Esophagus squamous epithelium (tissue), 5 donors: Measurements from ENCODE around the gene TSEN15. TPM values are rescaled to one million over a fixed set of nuclear protein-coding genes. Genes with fewer than 3 reads are reported as not detected.

Source experiments
- DNase-seq: peaks from one replicate; lab custom pipeline; 2025; lab: John Stamatoyannopoulos, UW
- H3K27ac ChIP-seq, 4 donors: fragments of 200-600 bp; sonication (generic); one replicate each; pipeline ENCODE4 v1.5.1; 2016 to 2019; ENCODE audit warnings: mild to moderate bottlenecking in 1 of 4
- H3K27me3 ChIP-seq, 4 donors: fragments of 200-600 bp; sonication (generic); 1 replicate in 3 of 4; 2 replicates in 1 of 4; pipeline versions ENCODE4 v1.5.1 to v1.6.0; 2017 to 2021; ENCODE audit warnings: antibody characterized with exemption in 1 of 4
- H3K36me3 ChIP-seq, 3 donors: fragments of 200-600 bp; sonication (generic); one replicate each; pipeline ENCODE4 v1.5.1; 2016 to 2019
- H3K4me1 ChIP-seq, 3 donors: fragments of 200-600 bp; sonication (generic); one replicate each; pipeline ENCODE4 v1.5.1; 2017 to 2019
- H3K4me3 ChIP-seq, 4 donors: fragments of 200-600 bp; sonication (generic); 1 replicate in 3 of 4; 2 replicates in 1 of 4; pipeline ENCODE4 v1.5.1; 2016 to 2019; ENCODE audit warnings: mild to moderate bottlenecking in 2 of 4, moderate library complexity in 1 of 4
- H3K9me3 ChIP-seq, 3 donors: fragments of 200-600 bp; sonication (generic); one replicate each; pipeline ENCODE4 v1.5.1; 2016 to 2019
- POLR2A ChIP-seq, 4 donors: fragments of 450-650 bp; IDR thresholded peaks; one replicate each; pipeline ENCODE4 v1.6.1; 2017; ENCODE audit warnings: antibody characterized with exemption in 4 of 4, mild to moderate bottlenecking in 4 of 4, moderate library complexity in 3 of 4
- WGBS, 2 donors: methylation state at CpG; one replicate each; pipeline ENCODE4 v1.1.5; 2018; 5-methylcytosine and 5-hydroxymethylcytosine counted together
- intact Hi-C: fragments of 100-400 bp; cut with DNase I; formaldehyde crosslinking; loops from one replicate; pipeline ENCODE4 v1.15.0; 2022
- total RNA-seq, 4 donors: library from RNA; depleted of rRNA; stranded (reverse); fragments of >200 nt; gene quantifications; one replicate each; pipeline ENCODE4 v1.1.0, GENCODE V29; 2016
- TF ChIP-seq, protein P1 (sequence below), 6 experiments: fragments of 450-650 bp in 4 of 6; fragments of 200-600 bp in 2 of 6; sonication (generic) in 2 of 6; IDR thresholded peaks; one replicate each; pipeline ENCODE4 v1.5.1; 2016 to 2019; ENCODE audit warnings: antibody characterized with exemption in 6 of 6, mild to moderate bottlenecking in 4 of 6, moderate library complexity in 4 of 6
- donor health status: DM: yes; HTN: yes; CAD: no.

TSEN15 gene
- total RNA-seq, 4 donors from 2014 or later: 16.5 to 25.4 (median 22.0) TPM

DNA sequence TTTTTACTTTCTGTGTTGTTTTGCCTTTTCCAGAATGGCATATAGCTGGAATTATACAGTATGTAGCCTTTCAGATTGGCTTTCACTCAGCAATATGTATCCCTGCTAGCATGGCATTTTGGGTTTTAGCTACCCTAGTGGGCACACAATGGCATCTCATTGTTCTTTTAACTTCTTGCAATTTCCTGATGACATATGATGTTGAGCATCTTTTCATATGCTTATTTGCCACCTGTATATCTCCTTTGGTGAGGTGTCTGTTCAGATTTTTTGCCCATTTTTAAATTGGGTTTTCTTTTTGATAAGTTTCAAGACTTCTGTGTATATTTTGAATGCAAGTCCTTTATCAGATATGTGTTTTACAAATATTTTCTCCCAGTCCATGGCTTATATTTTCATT, 14.0 kb downstream of the TSEN15 start:
- no peaks in the 10 kb centered on the region for H3K27me3 ChIP-seq
- peaks cover 0 to 24% (median 0%) of the 10 kb centered on the region in 3 donors for H3K36me3 ChIP-seq
- H3K4me3 ChIP-seq: no peak overlapping the region
- DNase-seq: no peak
- H3K27ac ChIP-seq: no peak overlapping the region
- intact Hi-C loops: no loop called here
- TF ChIP-seq, protein P1, sequence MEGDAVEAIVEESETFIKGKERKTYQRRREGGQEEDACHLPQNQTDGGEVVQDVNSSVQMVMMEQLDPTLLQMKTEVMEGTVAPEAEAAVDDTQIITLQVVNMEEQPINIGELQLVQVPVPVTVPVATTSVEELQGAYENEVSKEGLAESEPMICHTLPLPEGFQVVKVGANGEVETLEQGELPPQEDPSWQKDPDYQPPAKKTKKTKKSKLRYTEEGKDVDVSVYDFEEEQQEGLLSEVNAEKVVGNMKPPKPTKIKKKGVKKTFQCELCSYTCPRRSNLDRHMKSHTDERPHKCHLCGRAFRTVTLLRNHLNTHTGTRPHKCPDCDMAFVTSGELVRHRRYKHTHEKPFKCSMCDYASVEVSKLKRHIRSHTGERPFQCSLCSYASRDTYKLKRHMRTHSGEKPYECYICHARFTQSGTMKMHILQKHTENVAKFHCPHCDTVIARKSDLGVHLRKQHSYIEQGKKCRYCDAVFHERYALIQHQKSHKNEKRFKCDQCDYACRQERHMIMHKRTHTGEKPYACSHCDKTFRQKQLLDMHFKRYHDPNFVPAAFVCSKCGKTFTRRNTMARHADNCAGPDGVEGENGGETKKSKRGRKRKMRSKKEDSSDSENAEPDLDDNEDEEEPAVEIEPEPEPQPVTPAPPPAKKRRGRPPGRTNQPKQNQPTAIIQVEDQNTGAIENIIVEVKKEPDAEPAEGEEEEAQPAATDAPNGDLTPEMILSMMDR (IDR thresholded peaks at IDR 0.05): no peak
- no peak for TF ChIP-seq POLR2A (IDR thresholded peaks at IDR 0.05)
- no peaks in the 10 kb centered on the region for H3K4me1 ChIP-seq
- H3K9me3 ChIP-seq: no peaks in the 10 kb centered on the region

DNA sequence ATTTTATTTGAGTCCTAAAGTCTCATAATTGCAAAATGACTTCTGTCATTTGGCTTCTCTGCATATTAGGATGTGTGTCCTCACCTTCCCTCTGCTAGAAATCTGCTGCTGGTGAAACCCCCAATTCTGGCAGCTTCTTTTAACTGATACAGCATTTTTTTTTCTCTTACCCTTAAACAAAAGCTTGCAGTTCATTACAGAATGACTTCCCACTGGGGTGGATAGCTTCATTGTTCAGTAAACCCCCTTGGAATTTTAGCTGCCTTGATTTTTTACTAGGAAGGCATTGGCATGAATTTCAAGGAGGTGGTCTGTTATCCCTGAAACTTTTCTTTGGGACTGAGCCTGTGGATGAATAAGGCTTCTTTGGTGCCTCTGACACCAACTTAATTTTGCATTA, 16.8 kb downstream of the TSEN15 start:
- H3K4me3 ChIP-seq: no peak overlapping the region
- peaks cover 0 to 37% (median 0%) of the 10 kb centered on the region in 3 donors for H3K36me3 ChIP-seq
- intact Hi-C loops: no loop called here
- H3K9me3 ChIP-seq: no peaks in the 10 kb centered on the region
- no peak for DNase-seq
- no peaks in the 10 kb centered on the region for H3K4me1 ChIP-seq
- H3K27ac ChIP-seq: no peak overlapping the region
- no peak for TF ChIP-seq POLR2A (IDR thresholded peaks at IDR 0.05)
- TF ChIP-seq, protein P1 (IDR thresholded peaks at IDR 0.05): no peak
- H3K27me3 ChIP-seq: no peaks in the 10 kb centered on the region

DNA sequence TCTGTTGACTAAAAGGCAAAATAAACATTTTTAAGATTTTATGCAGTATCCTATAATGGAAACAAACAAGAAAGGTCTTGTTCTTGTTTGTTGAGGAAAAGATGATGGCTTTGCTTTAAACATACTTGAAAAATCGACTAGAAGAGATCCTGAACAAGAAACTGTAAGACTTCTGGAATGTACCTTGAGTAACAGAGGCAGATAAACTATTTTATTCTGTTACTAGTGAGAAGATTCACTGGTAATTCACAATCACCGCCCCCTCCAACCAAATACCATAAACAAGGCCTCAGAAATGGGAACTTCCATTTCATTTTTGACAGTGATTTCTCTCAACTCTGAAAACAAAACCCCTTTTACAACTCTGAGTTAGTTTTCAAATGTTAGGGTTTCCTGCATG, 18.1 kb downstream of the TSEN15 start:
- Histone ChIP-seq H3K27me3 (no peaks in the 10 kb centered on the region), H3K4me3 (no peak overlapping the region), H3K4me1 (no peaks in the 10 kb centered on the region), H3K27ac (no peak overlapping the region), H3K9me3 (no peaks in the 10 kb centered on the region), H3K36me3 (peaks cover 0 to 31% (median 0%) of the 10 kb centered on the region in 3 donors)
- intact Hi-C loops: loop anchor here (10.0 kb wide), 1 partner anchor 595 kb away; no protein-coding TSS in a partner anchor
- no peak for DNase-seq
- no peak for TF ChIP-seq POLR2A (IDR thresholded peaks at IDR 0.05)
- TF ChIP-seq, protein P1 (IDR thresholded peaks at IDR 0.05): no peak
- WGBS, 2 donors: 54 to 74% methylated on average over 2 of the region's 2 CpGs

DNA sequence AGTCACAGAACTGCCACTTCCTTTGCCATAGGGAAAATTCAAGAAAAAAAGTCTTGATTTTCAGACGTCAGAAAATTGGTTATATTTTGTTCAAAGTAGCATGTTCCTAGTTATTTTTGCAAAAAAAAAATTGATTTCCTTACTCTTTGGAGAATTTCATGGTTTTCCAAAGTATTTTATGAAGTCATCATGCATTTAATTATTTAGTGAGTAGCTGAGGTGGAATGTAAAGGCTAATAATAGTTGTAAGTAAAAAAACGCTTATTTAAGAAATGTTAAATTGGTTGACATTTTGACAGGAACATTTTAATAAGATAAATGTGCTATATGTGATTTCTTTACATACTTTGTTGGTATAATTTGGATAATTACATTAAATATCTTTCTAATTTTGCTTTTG, 20.8 kb downstream of the TSEN15 start:
- intact Hi-C loops: loop anchor here (10.0 kb wide), 1 partner anchor 592 kb away; no protein-coding TSS in a partner anchor
- no peak for DNase-seq
- peaks cover 0 to 15% (median 0%) of the 10 kb centered on the region in 3 donors for H3K4me1 ChIP-seq
- no peaks in the 10 kb centered on the region for H3K27me3 ChIP-seq
- 86 to 90% methylated on average over 2 of the region's 2 CpGs for WGBS, 2 donors
- peaks cover 0 to 13% (median 0%) of the 10 kb centered on the region in 3 donors for H3K36me3 ChIP-seq
- H3K9me3 ChIP-seq: no peaks in the 10 kb centered on the region
- TF ChIP-seq POLR2A (IDR thresholded peaks at IDR 0.05): no peak
- TF ChIP-seq, protein P1 (IDR thresholded peaks at IDR 0.05): no peak
- H3K4me3 ChIP-seq: no peak overlapping the region
- H3K27ac ChIP-seq: no peak overlapping the region

DNA sequence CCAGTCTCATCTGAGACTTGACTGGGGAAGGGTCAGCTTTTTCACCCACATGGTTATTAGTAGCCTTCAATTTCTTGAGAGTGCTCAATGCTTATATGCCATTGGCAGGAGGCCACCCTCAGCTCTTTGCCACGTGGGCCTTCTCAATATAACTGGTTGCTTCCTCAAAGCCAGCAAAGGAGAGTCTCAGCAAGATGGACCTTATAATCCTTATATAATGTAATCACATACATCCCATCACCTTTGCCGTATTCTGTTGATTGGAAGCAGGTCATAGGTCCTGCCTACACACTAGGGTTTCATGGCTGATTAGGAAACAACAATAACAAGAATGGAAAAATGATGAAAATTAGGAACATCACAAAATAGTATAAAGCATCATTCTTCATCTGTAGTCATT, 22.9 kb downstream of the TSEN15 start:
- intact Hi-C loops: loop anchor here (10.0 kb wide), 1 partner anchor 590 kb away; no protein-coding TSS in a partner anchor
- no peak overlapping the region for H3K4me3 ChIP-seq
- H3K27ac ChIP-seq: peak overlapping the region in 2 of 4 donors; percentile 26 to 57
- no peak for DNase-seq
- H3K9me3 ChIP-seq: no peaks in the 10 kb centered on the region
- 69 to 82% methylated on average over 2 of the region's 2 CpGs for WGBS, 2 donors
- H3K4me1 ChIP-seq: peaks cover 0 to 20% (median 0%) of the 10 kb centered on the region in 3 donors
- no peaks in the 10 kb centered on the region for H3K27me3 ChIP-seq
- peaks cover 0 to 13% (median 0%) of the 10 kb centered on the region in 3 donors for H3K36me3 ChIP-seq
- TF ChIP-seq, protein P1 (IDR thresholded peaks at IDR 0.05): no peak
- no peak for TF ChIP-seq POLR2A (IDR thresholded peaks at IDR 0.05)
